Caco-2 (cell line): ENCODE results near the gene ZFAND2A. TPM values are rescaled to one million over a fixed set of nuclear protein-coding genes. Genes with fewer than 3 reads are reported as not detected.

Experiments
- BruUV-seq: library from RNA; stranded (reverse); fragments of 400-500 nt; replicated peaks from 2 replicates; lab custom pipeline; 2021; lab: Mats Ljungman, UMichigan
- CTCF ChIA-PET: fragments of 300-600 bp; sonication (Branson Sonifier 250); formaldehyde crosslinking; loops from one replicate; lab custom pipeline; 2022; ENCODE audit warnings: antibody characterized with exemption; lab: Charles Lee
- POLR2A ChIA-PET: fragments of 300-600 bp; sonication (Branson Sonifier 250); formaldehyde crosslinking; loops from one replicate; lab custom pipeline; 2022; ENCODE audit warnings: antibody characterized with exemption; lab: Charles Lee
- DNase-seq, 2 experiments: peaks; one replicate each; pipeline versions ENCODE4 v3.0.0 to v3.0.0-alpha.2; 2020 to 2022
- H3K27me3 ChIP-seq: replicated peaks from 2 replicates; pipeline ENCODE4 v1.6.0; 2011; ENCODE audit warnings: low read length; ENCODE audit not compliant: control insufficient read depth, insufficient read depth
- H3K36me3 ChIP-seq: 2 replicates; pipeline ENCODE4 v1.5.1; 2011; ENCODE audit warnings: low read length; ENCODE audit not compliant: control insufficient read depth, insufficient read depth
- H3K4me1 ChIP-seq: fragments of 250-450 bp; sonication (Bioruptor Pico); 2 replicates; pipeline ENCODE4 v1.5.1; 2020; ENCODE audit warnings: mild to moderate bottlenecking
- H3K4me3 ChIP-seq: 2 replicates; pipeline ENCODE4 v1.5.1; 2011; ENCODE audit warnings: low read depth, mild to moderate bottlenecking, control low read depth, low read length
- H3K9me3 ChIP-seq: fragments of 250-450 bp; sonication (Bioruptor Pico); 2 replicates; pipeline ENCODE4 v1.5.1; 2020; ENCODE audit warnings: mild to moderate bottlenecking, moderate library complexity
- H3K27ac Mint-ChIP-seq: one replicate; pipeline ENCODE4 v1.8.0; 2022; ENCODE audit warnings: mixed read lengths; ENCODE audit not compliant: unreplicated experiment
- H3K27me3 Mint-ChIP-seq: one replicate; pipeline ENCODE4 v1.8.0; 2022; ENCODE audit warnings: mixed read lengths; ENCODE audit not compliant: insufficient read depth, unreplicated experiment
- H3K36me3 Mint-ChIP-seq: one replicate; pipeline ENCODE4 v1.8.0; 2022; ENCODE audit warnings: mild to moderate bottlenecking, mixed read lengths; ENCODE audit not compliant: insufficient read depth, unreplicated experiment
- H3K4me1 Mint-ChIP-seq: one replicate; pipeline ENCODE4 v1.8.0; 2022; ENCODE audit warnings: low read depth, mixed read lengths; ENCODE audit not compliant: unreplicated experiment
- H3K4me3 Mint-ChIP-seq: one replicate; pipeline ENCODE4 v1.8.0; 2022; ENCODE audit warnings: mild to moderate bottlenecking, moderate library complexity, mixed read lengths; ENCODE audit not compliant: unreplicated experiment
- H3K9me3 Mint-ChIP-seq: one replicate; pipeline ENCODE4 v1.8.0; 2022; ENCODE audit warnings: mixed read lengths; ENCODE audit not compliant: unreplicated experiment
- intact Hi-C: fragments of 100-400 bp; cut with micrococcal nuclease; formaldehyde crosslinking; loops from one replicate; pipeline ENCODE4 v1.10.0; 2022; ENCODE audit not compliant: unreplicated experiment
- total RNA-seq: library from RNA; stranded (reverse); gene quantifications from 2 replicates; pipeline ENCODE4 v1.2.3, GENCODE V29; 2022
- TF ChIP-seq, protein P1 (sequence below), 2 experiments: fragments of 200-600 bp in 1 of 2; IDR thresholded peaks; 1 replicate in 1 of 2; 2 replicates in 1 of 2; pipeline versions ENCODE4 v1.5.1 to v1.8.0; 2011 to 2022; ENCODE audit warnings: antibody characterized with exemption in 1 of 2, control low read depth in 1 of 2, inconsistent platforms in 1 of 2, low read depth in 1 of 2, low read length in 1 of 2, mild to moderate bottlenecking in 1 of 2, moderate library complexity in 1 of 2; ENCODE audit not compliant: insufficient read depth in 1 of 2, severe bottlenecking in 1 of 2, unreplicated experiment in 1 of 2

ZFAND2A gene
- total RNA-seq, 1 experiment from 2014 or later: 32.1 TPM

DNA sequence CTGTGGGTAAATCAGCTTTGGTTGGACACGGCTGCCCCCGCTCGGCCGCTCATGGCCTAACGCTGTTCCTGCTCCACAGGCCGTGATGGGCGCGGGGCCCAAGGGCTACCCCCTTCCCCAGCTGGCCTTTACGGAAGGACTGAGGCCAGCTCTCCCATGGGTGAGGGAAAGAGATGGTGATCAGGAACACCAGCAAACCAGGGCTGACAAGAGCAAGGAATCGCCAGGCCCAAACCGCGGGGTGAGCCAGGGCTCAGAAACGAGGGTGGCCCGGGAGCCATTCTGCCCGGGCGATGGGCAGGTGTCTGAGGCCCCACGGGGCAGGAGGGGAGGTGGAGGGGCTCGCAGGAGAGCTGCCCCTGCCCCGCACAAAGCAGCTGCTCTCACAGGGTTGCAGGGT lies 45.5 kb downstream of the ZFAND2A start:
- no peaks in the 10 kb centered on the region for H3K27me3 Mint-ChIP-seq
- Histone ChIP-seq H3K4me1 (no peaks in the 10 kb centered on the region), H3K27me3 (no peaks in the 10 kb centered on the region), H3K36me3 (no peaks in the 10 kb centered on the region), H3K9me3 (no peaks in the 10 kb centered on the region), H3K4me3 (no peak overlapping the region)
- no TSS peak for BruUV-seq
- TF ChIP-seq, protein P1, sequence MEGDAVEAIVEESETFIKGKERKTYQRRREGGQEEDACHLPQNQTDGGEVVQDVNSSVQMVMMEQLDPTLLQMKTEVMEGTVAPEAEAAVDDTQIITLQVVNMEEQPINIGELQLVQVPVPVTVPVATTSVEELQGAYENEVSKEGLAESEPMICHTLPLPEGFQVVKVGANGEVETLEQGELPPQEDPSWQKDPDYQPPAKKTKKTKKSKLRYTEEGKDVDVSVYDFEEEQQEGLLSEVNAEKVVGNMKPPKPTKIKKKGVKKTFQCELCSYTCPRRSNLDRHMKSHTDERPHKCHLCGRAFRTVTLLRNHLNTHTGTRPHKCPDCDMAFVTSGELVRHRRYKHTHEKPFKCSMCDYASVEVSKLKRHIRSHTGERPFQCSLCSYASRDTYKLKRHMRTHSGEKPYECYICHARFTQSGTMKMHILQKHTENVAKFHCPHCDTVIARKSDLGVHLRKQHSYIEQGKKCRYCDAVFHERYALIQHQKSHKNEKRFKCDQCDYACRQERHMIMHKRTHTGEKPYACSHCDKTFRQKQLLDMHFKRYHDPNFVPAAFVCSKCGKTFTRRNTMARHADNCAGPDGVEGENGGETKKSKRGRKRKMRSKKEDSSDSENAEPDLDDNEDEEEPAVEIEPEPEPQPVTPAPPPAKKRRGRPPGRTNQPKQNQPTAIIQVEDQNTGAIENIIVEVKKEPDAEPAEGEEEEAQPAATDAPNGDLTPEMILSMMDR (IDR thresholded peaks at IDR 0.05; ENCODE audit: insufficient read depth in 1 of 2, low read depth in 1 of 2, low read length in 1 of 2, severe bottlenecking in 1 of 2, unreplicated experiment in 1 of 2): no peak
- H3K4me3 Mint-ChIP-seq: no peak overlapping the region
- H3K27ac Mint-ChIP-seq: no peak overlapping the region
- CTCF ChIA-PET: no interaction called here
- H3K36me3 Mint-ChIP-seq: peaks cover 16% of the 10 kb centered on the region
- no peaks in the 10 kb centered on the region for H3K9me3 Mint-ChIP-seq
- POLR2A ChIA-PET: no interaction called here
- DNase-seq: peak in 1 of 2 experiments; percentile 28
- no peaks in the 10 kb centered on the region for H3K4me1 Mint-ChIP-seq
- intact Hi-C loops: no loop called here

DNA sequence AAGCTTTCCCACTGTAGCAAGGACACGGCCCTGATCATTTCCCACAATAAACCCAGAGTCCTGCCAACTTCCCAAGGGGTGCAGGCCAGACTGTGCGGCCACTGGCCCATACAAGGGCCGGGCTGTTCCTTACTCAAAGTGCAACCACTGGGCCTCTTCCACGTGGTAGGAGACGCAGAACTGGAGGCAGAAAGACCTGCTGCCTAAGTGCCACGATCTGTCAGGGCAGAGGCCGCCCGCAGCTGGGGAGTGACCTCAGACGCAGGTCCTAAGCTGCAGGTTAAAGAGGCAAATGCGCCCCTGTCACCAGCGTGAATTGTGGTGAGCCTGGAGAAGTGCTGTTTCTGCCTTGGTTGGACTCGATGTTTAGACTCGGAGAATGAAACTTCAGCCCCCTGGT lies 45.9 kb downstream of the ZFAND2A start:
- H3K4me3 ChIP-seq: no peak overlapping the region
- Mint-ChIP-seq H3K4me1 (no peaks in the 10 kb centered on the region), H3K9me3 (no peaks in the 10 kb centered on the region), H3K27me3 (no peaks in the 10 kb centered on the region), H3K4me3 (no peak overlapping the region), H3K27ac (no peak overlapping the region), H3K36me3 (peaks cover 16% of the 10 kb centered on the region)
- H3K27me3 ChIP-seq: no peaks in the 10 kb centered on the region
- intact Hi-C loops: no loop called here
- no peaks in the 10 kb centered on the region for H3K9me3 ChIP-seq
- no peak for DNase-seq
- TF ChIP-seq, protein P1 (IDR thresholded peaks at IDR 0.05; ENCODE audit: insufficient read depth in 1 of 2, low read depth in 1 of 2, low read length in 1 of 2, severe bottlenecking in 1 of 2, unreplicated experiment in 1 of 2): no peak
- no peaks in the 10 kb centered on the region for H3K4me1 ChIP-seq
- ChIA-PET POLR2A (no interaction called here), CTCF (no interaction called here)
- BruUV-seq: no TSS peak
- H3K36me3 ChIP-seq: no peaks in the 10 kb centered on the region

DNA sequence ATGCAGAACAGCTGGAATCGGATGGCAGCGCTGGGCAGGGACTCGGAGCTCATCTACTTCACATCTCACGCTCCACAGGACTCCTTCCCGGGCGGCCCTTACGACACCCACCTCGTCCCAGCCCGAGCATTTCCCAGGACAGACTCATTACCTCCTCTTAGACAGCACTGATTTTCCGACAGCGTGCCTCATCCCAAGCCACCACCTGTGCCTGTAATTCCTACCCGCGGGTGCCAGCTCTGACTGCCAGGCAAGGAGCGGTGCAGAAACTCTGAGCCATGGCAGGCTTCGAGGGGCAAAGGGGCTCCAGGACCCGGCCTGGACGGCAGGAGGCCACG lies 46.5 kb downstream of the ZFAND2A start:
- CTCF ChIA-PET: no interaction called here
- TF ChIP-seq, protein P1 (IDR thresholded peaks at IDR 0.05; ENCODE audit: insufficient read depth in 1 of 2, low read depth in 1 of 2, low read length in 1 of 2, severe bottlenecking in 1 of 2, unreplicated experiment in 1 of 2): no peak
- H3K4me3 Mint-ChIP-seq: no peak overlapping the region
- no peaks in the 10 kb centered on the region for H3K9me3 ChIP-seq
- no peaks in the 10 kb centered on the region for H3K27me3 Mint-ChIP-seq
- peaks cover 16% of the 10 kb centered on the region for H3K36me3 Mint-ChIP-seq
- peak in 1 of 2 experiments; percentile 21 for DNase-seq
- no peaks in the 10 kb centered on the region for H3K4me1 Mint-ChIP-seq
- no peak overlapping the region for H3K27ac Mint-ChIP-seq
- POLR2A ChIA-PET: no interaction called here
- H3K36me3 ChIP-seq: no peaks in the 10 kb centered on the region
- no peaks in the 10 kb centered on the region for H3K4me1 ChIP-seq
- H3K4me3 ChIP-seq: no peak overlapping the region
- no peaks in the 10 kb centered on the region for H3K9me3 Mint-ChIP-seq
- no TSS peak for BruUV-seq
- intact Hi-C loops: no loop called here
- H3K27me3 ChIP-seq: no peaks in the 10 kb centered on the region
